Upper lobe of right lung (tissue), 1 donor: ENCODE data around the gene ATG10. TPM values are rescaled to one million over a fixed set of nuclear protein-coding genes. Genes with fewer than 3 reads are reported as not detected.
A peak's percentile ranks its signal among the peaks of the same experiment; 100 is the strongest.
"Not testable (repeated sequence)": the region's sequence is repeated elsewhere in the genome, so short reads cannot be mapped to it uniquely, and the experiment has no call there.

Experiments used
- ATAC-seq: fragments of 200-7000 bp; cut with Tn5 transposase; one replicate; pipeline ENCODE4 v1.9.1; 2020; ENCODE audit warnings: mild to moderate bottlenecking, moderate library complexity
- DNase-seq: peaks from one replicate; pipeline ENCODE4 v3.0.0-alpha.2; 2020
- H3K27ac ChIP-seq: fragments of 200-600 bp; one replicate; pipeline ENCODE4 v1.8.0; 2022
- H3K27me3 ChIP-seq: fragments of 200-600 bp; one replicate; pipeline ENCODE4 v1.8.0; 2022; ENCODE audit warnings: mild to moderate bottlenecking
- H3K36me3 ChIP-seq: fragments of 200-600 bp; one replicate; pipeline ENCODE4 v1.8.0; 2022
- H3K4me1 ChIP-seq: fragments of 200-600 bp; one replicate; pipeline ENCODE4 v1.8.0; 2022
- H3K4me3 ChIP-seq: fragments of 200-600 bp; one replicate; pipeline ENCODE4 v1.8.0; 2022; ENCODE audit warnings: mild to moderate bottlenecking
- H3K9me3 ChIP-seq: fragments of 200-600 bp; one replicate; pipeline ENCODE4 v1.8.0; 2022
- intact Hi-C: fragments of 100-400 bp; cut with DNase I; formaldehyde crosslinking; loops from one replicate; pipeline ENCODE4 v1.11.0; 2022
- total RNA-seq: library from RNA; stranded (reverse); fragmentation: NEBNext Ultra II Directional; extraction: Animal tissue kit (Norgen Biotek cat#: 25700); gene quantifications from one replicate; pipeline ENCODE4 v1.2.1, GENCODE V29; 2021
- TF ChIP-seq, protein P1 (sequence below): fragments of 200-600 bp; IDR thresholded peaks from one replicate; pipeline ENCODE4 v1.8.0; 2022; ENCODE audit warnings: antibody characterized with exemption
- donor health status: DM: no; HTN: yes; CAD: no; lungs with severe emphysema.

Gene ATG10
- total RNA-seq, 1 donor from 2014 or later, result 3.7 TPM

DNA sequence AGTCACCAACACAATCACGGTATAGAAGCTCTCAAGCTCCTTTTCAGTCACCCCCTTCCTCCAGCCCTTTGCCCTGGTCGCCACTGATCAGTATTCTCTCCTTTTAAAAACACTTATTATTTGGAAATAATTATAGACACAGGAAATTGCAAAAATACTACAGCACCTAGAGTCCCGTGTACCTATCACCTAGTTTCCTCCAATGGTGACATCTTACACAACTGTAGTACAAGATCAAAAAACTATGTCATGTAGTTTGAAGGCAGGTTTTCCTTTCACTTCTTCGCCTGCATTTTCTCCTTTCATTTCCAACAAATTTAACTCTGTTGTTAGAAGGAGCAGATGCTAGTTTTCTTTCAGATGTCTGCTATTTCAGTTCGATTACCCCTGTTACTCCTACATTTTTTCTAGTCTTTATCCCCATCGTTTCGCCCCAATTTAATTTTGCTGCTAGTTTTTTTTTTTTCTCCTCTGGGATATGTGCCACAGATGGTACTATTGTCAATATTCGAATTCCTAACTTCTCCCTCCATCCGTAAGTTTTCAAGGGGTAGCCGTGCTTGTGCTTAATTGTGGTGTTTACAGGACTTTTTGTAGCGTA, 612 bp upstream of the ATG10 start:
- peak overlapping the region; percentile 98 for H3K27ac ChIP-seq
- intact Hi-C loops, result no loop called here
- no peaks in the 10 kb centered on the region for H3K36me3 ChIP-seq
- DNase-seq, result no peak
- no peaks in the 10 kb centered on the region for H3K9me3 ChIP-seq
- H3K4me3 ChIP-seq, result peak overlapping the region; percentile 69
- ATAC-seq, result no peak
- TF ChIP-seq, protein P1, sequence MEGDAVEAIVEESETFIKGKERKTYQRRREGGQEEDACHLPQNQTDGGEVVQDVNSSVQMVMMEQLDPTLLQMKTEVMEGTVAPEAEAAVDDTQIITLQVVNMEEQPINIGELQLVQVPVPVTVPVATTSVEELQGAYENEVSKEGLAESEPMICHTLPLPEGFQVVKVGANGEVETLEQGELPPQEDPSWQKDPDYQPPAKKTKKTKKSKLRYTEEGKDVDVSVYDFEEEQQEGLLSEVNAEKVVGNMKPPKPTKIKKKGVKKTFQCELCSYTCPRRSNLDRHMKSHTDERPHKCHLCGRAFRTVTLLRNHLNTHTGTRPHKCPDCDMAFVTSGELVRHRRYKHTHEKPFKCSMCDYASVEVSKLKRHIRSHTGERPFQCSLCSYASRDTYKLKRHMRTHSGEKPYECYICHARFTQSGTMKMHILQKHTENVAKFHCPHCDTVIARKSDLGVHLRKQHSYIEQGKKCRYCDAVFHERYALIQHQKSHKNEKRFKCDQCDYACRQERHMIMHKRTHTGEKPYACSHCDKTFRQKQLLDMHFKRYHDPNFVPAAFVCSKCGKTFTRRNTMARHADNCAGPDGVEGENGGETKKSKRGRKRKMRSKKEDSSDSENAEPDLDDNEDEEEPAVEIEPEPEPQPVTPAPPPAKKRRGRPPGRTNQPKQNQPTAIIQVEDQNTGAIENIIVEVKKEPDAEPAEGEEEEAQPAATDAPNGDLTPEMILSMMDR, result no peak
- H3K27me3 ChIP-seq, result no peaks in the 10 kb centered on the region
- no peaks in the 10 kb centered on the region for H3K4me1 ChIP-seq

DNA sequence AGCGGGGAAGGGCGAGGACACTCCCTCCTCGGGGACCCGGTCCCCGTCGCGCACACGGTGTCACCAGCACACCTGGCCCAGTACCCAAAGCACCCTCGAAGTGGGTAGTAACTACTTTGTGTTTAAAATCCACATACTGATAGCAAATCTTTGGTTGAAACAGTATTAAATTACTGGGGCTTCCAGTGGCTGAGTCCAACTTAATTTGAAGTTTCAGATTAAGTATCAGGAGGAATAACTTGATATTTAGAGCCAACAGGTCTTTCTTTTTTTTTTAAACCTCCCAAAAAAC, 615 bp downstream of the ATG10 start:
- Histone ChIP-seq H3K27ac (peak overlapping the region; percentile 98), H3K4me1 (no peaks in the 10 kb centered on the region), H3K4me3 (peak overlapping the region; percentile 69), H3K9me3 (no peaks in the 10 kb centered on the region), H3K27me3 (no peaks in the 10 kb centered on the region), H3K36me3 (no peaks in the 10 kb centered on the region)
- DNase-seq (no peak), ATAC-seq (no peak)
- TF ChIP-seq, protein P1, result no peak
- intact Hi-C loops, result no loop called here

DNA sequence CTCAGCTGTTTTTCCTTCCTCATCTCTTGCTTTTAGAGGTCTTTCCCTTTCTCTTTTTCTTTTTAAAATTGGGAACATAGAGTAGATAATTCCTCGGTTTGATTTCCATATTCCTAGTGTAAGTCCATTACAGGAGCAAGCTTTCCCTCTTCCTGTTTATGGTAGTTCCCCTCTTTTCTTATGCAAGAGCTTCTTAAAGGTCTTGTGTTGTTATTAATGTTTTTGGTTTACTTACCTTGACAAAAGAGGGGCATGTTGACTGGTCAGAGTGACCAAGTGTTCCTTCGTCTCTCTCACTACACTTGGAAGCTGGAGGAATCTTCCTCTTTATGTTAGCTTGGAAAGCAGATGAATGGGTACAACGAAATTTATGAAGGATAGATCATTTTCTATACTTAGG, 8.3 kb downstream of the ATG10 start:
- intact Hi-C loops, result no loop called here
- TF ChIP-seq, protein P1, result no peak

DNA sequence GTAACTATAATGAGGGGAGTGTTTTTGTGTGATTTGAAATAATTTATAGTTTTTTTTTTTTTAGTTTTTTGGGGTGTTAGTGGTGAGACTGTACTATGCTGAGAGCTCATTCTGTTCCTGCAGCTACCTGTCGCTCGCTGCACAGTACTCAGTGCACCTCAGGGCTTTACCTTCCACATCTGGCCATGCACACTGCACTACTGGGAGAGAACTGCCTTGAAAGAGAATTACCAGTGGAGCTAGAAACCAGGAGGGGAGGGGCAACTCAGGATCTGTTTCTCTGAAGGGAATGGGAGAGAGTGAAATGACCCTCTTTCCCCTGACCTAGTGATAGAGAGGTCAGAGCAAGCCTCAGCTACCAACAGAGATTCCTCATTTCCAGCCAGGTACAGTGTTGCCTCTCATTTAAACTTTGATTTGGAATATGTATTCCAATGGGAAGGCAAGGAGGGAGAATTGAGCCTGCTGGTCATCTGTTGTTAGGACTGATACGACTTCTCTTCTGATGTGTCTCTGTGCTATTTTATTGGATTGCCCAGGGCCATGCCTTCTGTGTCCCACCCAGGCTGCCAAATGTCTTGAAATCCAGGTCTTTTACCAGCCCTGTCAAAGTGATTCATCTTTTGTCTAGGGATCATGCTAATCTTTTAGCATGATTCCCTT, 8.9 kb downstream of the ATG10 start:
- Histone ChIP-seq H3K4me3 (no peak overlapping the region), H3K36me3 (no peaks in the 10 kb centered on the region), H3K9me3 (no peaks in the 10 kb centered on the region), H3K4me1 (no peaks in the 10 kb centered on the region), H3K27ac (no peak overlapping the region), H3K27me3 (no peaks in the 10 kb centered on the region)
- TF ChIP-seq, protein P1, result no peak
- DNase-seq (no peak), ATAC-seq (no peak)
- intact Hi-C loops, result no loop called here

More for the DNA sequence above, 8.3 kb downstream of the ATG10 start:
- no peak overlapping the region for H3K27ac ChIP-seq
- DNase-seq (no peak), ATAC-seq (no peak)
- H3K36me3 ChIP-seq, result no peaks in the 10 kb centered on the region
- H3K4me3 ChIP-seq, result no peak overlapping the region
- no peaks in the 10 kb centered on the region for H3K4me1 ChIP-seq
- H3K27me3 ChIP-seq, result no peaks in the 10 kb centered on the region
- no peaks in the 10 kb centered on the region for H3K9me3 ChIP-seq

DNA sequence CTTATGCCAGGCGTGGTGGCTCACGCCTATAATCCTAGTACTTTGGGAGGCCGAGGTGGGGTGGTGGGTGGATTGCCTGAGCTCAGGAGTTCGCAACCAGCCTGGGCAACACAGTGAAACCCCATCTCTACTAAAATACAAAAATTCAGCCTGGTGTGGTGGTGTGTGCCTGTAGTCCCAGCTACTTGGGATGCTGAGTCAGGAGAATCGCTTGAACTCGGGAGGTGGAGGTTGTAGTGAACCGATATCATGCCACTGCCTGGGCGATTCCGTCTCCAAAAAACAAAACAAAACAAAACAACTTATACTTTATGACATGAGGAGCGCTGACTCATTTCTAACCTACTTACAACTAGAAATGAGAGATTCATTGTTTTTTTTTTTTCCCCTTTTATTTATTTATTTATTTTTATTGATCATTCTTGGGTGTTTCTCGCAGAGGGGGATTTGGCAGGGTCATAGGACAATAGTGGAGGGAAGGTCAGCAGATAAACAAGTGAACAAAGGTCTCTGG, 10.4 kb downstream of the ATG10 start:
- intact Hi-C loops, H3K4me1 ChIP-seq, DNase-seq, ATAC-seq, H3K9me3 ChIP-seq, H3K27me3 ChIP-seq, H3K4me3 ChIP-seq, H3K27ac ChIP-seq, H3K36me3 ChIP-seq: not testable (repeated sequence)

DNA sequence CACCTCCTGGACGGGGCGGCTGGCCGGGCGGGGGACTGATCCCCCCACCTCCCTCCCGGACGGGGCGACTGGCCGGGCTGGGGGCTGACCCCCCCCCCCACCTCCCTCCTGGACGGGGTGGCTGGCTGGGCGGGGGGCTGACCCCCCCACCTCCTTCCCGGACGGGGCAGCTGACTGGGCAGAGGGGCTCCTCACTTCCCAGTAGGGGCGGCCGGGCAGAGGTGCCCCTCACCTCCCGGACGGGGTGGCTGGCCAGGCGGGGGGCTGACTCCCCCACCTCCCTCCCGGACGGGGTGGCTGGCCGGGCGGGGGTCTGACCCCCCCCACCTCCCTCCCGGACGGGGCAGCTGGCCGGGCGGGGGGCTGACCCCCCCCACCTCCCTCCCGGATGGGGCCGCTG, 11.3 kb downstream of the ATG10 start:
- intact Hi-C loops, DNase-seq, ATAC-seq, H3K27ac ChIP-seq, H3K36me3 ChIP-seq, H3K27me3 ChIP-seq, H3K4me1 ChIP-seq, H3K9me3 ChIP-seq, H3K4me3 ChIP-seq: not testable (repeated sequence)

DNA sequence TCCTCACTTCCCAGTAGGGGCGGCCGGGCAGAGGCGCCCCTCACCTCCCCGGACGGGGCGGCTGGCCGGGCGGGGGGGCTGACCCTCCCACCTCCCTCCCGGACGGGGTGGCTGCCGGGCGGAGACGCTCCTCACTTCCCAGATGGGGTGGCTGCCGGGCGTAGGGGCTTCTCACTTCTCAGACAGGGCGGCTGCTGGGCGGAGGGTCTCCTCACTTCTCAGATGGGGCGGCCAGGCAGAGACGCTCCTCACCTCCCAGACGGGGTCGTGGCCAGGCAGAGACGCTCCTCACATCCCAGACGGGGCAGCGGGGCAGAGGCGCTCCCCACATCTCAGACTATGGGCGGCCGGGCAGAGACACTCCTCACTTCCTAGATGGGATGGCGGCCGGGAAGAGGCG, 11.7 kb downstream of the ATG10 start:
- intact Hi-C loops, ATAC-seq, H3K4me1 ChIP-seq, H3K4me3 ChIP-seq, H3K27ac ChIP-seq, H3K9me3 ChIP-seq, H3K36me3 ChIP-seq, H3K27me3 ChIP-seq, DNase-seq: not testable (repeated sequence)
